Hindlimb muscle (tissue), 1 donor: ENCODE results near the gene RHBDD3. TPM values are rescaled to one million over a fixed set of nuclear protein-coding genes. Genes with fewer than 3 reads are reported as not detected.
"Not testable (repeated sequence)": the region's sequence is repeated elsewhere in the genome, so short reads cannot be mapped to it uniquely, and the experiment has no call there.

ENCODE experiments used
- DNase-seq: peaks from one replicate; pipeline ENCODE4 v3.0.0-alpha.2; 2013
- polyA plus RNA-seq: library from polyadenylated mRNA; unstranded; fragments of 120-200 nt; gene quantifications from one replicate; pipeline ENCODE4 v1.2.1, GENCODE V29; 2013; ENCODE audit not compliant: insufficient read length

The RHBDD3 gene
- polyA plus RNA-seq, 1 donor, result 22.6 TPM

DNA sequence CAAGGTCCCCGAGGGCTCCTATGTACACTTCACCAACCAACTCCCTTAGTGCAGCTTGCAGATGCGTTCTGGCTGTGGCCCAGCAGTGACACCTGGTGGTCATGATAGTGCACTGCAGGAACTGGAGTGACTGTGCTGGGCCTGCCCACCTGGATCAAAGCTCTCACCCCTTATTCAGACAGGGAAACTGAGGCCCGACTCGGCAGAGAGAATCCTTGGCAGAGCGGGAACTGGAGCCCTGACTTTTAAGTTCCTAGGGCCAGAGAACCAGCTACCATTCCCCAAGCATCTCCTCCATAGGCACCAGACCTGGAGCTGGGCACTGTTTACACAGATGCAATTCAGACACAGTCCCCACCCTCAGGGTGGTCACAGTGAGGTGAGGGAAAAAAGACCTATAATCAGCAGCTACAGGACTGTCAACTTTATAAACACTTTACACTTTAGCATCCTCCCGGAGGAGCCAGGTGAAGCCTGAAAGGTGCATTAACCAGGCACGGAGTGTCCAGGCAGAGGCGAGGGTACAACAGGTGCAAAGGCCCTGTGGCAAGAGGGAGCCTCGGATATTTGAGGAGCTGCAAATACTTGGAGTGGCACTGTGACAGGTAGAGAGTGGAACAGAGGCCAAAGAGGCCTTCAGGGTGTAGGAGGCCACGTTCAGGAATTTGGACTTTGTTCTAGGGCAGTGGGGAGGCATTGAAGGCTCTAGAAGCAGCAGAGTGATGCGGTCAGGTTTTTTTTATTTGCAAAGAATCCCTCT lies 22.0 kb downstream of the RHBDD3 start:
- peak; percentile 64 for DNase-seq

DNA sequence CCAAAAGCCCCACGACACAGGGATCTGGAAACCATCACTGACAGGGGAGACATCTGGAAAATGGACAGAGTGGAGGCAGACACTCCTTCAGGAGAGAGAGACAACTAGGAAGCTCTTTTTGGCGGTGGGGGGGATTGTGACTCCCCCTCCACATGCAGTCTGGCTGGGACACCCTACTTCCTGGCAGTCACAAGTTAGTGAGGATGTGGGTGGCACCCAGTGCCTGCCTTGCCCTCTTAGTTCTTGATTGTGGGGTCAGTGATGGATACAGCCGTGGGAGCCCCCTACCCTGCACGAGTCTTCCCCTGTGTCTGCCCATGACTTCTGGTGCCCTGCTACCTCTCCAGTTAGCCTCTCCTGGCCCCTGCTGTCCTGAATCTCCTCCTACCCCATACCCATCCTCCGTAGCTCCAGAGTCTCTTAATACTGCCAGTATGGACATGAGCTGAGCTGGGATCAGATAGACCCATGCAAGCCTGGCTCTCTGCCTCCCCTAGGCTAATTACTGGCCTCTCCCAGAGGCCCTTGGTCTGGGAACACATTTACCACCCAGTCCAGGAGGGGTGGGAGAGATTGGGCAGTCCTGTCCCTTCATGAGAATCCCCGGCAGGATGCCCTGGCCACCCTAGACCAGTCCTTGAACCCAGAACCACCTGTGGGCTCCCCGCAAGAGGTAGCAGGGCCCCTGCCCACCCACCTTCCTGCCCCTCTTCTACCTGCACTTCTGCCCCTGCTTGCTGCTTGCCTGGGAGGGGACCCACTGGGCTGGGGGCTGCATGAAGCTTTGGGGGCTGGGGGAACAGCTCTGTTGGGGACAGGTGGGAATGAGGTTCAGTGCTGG lies 22.8 kb downstream of the RHBDD3 start:
- DNase-seq, result no peak

GRCh38 chr22:29243874-29244446 lies 23.8 kb downstream of the RHBDD3 start:
- no peak for DNase-seq

GRCh38 chr22:29240481-29240880 lies 27.3 kb downstream of the RHBDD3 start:
- not testable (repeated sequence) for DNase-seq

- DNase-seq, result no peak
These were observed 34.4 kb downstream of the RHBDD3 start for GRCh38 chr22:29233277-29233877.

DNA sequence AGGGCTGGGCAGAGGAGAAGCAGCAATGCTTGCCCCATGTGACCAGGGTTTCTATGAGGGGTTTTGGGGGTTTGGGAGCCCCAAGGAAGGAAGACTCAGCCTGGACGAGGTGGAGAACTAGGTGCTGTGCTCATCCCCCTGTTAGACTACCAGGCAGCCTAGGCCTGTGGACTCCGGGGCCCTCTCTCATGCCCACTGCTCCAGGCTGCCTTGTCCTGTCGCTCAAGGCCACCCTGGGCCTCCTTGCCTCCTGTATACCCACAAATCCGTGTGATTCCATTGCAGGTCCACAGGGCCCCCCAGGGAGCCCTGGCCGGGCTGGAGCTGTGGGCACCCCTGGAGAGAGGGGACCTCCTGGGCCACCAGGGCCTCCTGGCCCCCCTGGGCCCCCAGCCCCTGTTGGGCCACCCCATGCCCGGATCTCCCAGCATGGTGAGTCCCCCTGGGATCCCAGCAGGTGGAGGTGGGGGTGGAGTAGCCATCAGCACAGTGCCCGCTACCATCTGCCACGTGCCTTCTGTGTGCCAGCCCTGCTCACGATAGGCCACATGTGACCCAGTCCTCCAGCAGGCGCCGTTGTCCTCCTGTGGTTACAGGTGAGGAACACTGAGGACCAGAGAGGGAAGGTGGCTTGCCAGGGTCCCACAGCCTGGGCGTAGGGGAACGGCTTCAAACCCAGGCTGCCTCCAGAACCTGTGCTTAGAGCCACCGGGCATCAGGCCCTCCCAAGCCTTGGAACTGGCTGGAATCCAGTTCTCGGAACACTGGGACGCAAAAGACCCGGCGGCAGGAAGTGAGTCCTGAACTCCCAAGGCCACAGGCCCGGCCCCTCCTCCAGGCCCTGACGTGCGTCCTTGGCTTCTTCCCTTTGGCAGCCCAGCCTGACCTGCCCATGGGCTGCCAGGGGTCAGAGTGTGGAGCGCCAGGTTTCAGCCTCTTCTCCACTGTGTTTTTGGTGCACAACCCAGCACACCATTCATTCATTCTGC lies 35.5 kb downstream of the RHBDD3 start:
- DNase-seq, result no peak

DNA sequence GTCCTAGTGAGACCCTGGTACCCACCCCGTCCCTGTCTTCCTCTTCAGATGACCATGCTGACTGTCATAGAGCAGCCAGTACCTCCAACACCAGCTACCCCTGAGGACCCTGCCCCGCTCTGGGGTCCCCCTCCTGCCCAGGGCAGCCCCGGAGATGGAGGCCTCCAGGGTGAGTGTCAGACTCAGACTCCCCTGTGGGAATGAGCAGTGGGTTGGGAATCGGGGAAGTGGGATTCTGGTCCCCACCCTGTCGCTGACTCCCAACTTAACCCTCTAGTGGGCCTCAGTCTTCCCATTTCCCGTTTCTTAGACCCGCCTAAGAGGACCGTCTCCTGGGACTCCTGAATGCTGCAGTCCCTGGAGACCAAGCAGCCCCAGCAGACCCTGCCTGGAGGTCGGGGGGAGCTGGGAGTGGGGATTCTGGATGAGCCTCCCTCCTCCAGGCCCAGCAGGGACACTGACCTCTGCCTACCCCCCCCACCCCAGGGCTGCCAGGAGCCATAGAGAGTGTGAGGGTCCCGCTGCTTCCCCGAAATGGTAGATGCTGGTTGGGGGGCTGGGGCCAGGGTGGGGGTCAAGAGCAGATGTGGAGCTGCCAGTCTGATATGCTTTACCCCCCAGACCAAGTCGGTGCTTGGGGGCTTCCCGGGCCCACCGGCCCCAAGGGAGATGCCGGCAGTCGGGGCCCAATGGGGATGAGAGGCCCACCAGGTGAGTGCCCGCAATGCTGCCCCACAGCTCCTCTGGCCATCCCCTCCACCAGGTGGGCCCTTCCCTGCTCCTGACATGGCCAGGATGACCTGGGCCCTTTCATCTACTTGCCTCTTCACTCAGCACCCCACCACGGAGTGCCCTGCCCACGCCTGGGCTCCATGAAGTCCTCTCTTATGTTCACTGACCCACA lies 36.6 kb downstream of the RHBDD3 start:
- DNase-seq, result no peak

DNA sequence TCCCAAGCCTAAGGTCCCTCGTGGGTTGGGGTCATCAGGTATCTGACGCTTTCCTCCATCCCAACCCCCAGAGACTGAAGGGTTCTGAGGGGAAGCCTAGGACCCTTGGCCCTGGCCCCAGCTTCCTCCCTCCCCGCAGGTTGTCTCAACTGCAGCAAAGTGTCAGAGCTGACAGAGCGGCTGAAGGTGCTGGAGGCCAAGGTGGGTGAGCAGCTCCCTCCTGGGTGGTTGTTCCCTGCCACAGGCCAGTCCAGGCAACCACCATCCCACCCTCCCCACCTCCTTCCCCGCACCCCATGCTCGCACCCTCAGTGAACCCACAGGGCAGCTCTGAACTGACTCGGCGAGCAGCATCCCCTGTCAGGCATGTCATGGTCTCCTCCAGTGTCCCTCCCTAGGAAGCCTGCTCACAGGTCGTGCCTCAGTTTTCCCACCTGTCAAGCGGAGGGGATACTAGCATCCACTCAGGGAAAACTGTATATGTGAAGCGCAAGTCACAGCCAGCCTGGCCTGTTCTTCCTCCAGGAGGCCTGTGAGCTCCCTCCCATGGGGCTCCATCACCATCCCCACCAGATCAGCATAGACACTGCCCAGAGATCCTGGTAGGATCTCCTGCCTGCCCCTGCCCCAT lies 41.3 kb downstream of the RHBDD3 start:
- no peak for DNase-seq

- DNase-seq, result peak; percentile 65
These were observed 42.2 kb downstream of the RHBDD3 start for GRCh38 chr22:29225422-29226090.

DNA sequence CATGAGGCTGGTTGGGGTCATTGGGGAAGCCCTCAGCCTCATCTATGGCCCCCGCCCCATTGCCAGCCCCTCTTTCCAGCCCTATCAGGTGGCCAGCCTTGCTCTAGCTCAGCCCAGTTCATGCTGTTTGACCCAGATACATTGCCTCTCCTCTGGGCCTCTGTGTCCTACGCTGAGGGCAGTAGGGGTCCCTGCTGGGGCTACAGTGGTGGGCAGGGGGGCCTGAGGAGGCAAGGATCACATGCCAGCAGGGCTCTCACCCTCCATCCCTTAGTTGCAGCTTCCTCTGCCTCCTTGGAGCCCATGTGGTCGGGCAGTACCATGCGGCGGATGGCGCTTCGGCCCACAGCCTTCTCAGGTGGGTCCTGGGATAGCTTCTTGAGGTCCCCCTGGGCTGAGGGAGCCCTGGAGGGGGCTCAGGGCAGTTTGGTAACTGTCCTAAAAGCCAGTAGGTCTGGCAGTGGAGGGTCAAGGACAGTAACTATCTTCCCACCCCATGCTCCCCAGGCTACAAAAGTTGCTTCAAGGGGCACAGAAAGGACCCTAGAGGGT lies 42.8 kb downstream of the RHBDD3 start:
- DNase-seq, result no peak

GRCh38 chr22:29224121-29224858 lies 43.5 kb downstream of the RHBDD3 start:
- no peak for DNase-seq

- no peak for DNase-seq
These were observed 47.7 kb downstream of the RHBDD3 start for GRCh38 chr22:29219881-29220670.

- DNase-seq, result not testable (repeated sequence)
These were observed 48.4 kb downstream of the RHBDD3 start for GRCh38 chr22:29219409-29219782.

- DNase-seq, result no peak
These were observed 48.9 kb downstream of the RHBDD3 start for GRCh38 chr22:29218758-29219408.

DNA sequence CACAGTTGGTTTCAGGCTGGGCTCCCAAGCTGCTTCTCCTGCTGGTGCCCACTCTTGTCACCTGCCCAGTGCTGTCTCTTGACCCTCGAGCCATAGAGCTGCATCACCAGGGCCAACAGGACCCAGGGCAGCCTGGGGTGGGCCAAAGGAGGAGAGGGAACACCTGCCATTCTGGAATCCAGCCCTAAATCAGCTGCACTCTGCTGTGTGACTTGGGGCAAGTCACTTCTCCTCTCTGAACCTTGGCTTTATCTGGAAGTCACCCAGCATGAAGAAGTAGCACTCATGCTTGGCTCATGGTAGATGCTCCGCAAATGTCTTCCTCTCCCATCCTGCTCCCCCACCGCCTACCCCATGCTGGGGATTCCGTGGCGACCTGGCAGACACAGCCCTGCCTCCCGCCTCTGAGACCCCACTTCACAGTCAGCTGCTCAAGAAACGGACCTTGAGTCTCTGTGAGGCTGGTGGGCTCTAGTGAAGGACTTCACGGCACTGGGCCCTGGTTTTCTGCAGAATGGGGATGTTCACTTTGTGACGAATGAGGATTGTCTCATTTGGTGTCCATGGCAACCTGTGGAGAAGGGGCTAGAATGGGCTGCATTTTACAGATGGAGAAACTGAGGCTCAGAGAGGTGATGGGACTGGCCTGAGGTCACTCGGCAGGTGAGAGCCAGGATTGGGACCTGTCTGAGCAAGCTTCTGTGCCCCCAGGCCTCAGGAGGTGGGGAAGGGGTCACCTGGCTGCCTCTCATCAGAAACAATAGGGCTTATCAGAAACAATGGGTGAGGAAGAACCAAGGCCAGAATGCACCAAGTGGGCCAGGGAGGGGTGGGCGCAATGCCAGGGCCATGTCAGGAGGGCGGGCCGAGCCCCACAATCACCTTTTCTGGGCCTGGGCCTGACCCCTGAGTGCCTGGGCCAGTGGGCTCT lies 49.7 kb downstream of the RHBDD3 start:
- no peak for DNase-seq
